WI38 (cell line): ENCODE measurements around the gene ZBTB16.

Experiments used
- H3K4me3 ChIP-seq: 2 replicates; pipeline ENCODE4 v1.5.1; 2011; ENCODE audit warnings: low read depth, mild to moderate bottlenecking, control low read depth, low read length
- TF ChIP-seq, protein P1 (sequence below): IDR thresholded peaks from 2 replicates; pipeline ENCODE4 v1.5.1; 2012; ENCODE audit warnings: low read depth, mild to moderate bottlenecking, control low read depth, low read length

ZBTB16 gene

GRCh38 chr11:114033066-114033465 lies 26.4 kb upstream of the ZBTB16 start:
- TF ChIP-seq, protein P1, sequence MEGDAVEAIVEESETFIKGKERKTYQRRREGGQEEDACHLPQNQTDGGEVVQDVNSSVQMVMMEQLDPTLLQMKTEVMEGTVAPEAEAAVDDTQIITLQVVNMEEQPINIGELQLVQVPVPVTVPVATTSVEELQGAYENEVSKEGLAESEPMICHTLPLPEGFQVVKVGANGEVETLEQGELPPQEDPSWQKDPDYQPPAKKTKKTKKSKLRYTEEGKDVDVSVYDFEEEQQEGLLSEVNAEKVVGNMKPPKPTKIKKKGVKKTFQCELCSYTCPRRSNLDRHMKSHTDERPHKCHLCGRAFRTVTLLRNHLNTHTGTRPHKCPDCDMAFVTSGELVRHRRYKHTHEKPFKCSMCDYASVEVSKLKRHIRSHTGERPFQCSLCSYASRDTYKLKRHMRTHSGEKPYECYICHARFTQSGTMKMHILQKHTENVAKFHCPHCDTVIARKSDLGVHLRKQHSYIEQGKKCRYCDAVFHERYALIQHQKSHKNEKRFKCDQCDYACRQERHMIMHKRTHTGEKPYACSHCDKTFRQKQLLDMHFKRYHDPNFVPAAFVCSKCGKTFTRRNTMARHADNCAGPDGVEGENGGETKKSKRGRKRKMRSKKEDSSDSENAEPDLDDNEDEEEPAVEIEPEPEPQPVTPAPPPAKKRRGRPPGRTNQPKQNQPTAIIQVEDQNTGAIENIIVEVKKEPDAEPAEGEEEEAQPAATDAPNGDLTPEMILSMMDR, result no peak
- H3K4me3 ChIP-seq, result no peak overlapping the region

- no peak overlapping the region for H3K4me3 ChIP-seq
- TF ChIP-seq, protein P1, result no peak
These were observed 25.9 kb upstream of the ZBTB16 start for GRCh38 chr11:114033572-114033971.

GRCh38 chr11:114034956-114035355 lies 24.6 kb upstream of the ZBTB16 start:
- H3K4me3 ChIP-seq, result no peak overlapping the region
- TF ChIP-seq, protein P1, result no peak

DNA sequence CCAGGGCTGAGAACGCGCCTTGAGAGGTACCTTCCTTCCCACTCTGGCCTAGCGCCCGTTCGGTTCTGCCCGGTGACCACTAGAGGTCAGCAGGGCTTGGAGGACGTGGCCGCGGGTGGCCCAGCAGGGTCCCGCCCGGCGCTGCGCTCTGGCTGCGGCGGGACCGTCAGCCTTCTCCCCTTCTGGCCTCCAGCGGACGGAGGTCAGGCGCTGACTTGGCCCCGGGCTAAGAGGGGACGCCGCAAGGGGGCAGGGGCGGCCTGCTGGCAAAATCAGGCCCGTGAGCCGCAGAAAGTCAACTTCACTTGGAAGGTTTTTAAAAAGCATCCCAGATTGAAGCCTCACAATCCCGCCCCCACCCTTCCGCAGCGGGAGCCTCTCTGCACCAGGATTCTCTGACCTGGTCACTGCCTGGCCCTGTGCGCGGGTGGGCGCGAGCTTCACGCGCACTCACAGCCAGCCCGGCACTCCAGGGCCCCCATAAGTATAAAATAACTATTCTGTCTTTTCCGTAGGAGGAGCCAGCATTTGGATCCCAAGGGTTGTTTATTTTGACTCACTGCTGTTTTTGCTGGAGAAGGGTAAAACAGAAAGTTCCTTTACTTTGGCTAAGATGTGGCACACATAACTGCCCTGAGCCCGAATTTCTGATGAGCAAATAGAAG lies 23.2 kb upstream of the ZBTB16 start:
- TF ChIP-seq, protein P1, result peak; percentile 60
- peak overlapping the region; percentile 53 for H3K4me3 ChIP-seq

DNA sequence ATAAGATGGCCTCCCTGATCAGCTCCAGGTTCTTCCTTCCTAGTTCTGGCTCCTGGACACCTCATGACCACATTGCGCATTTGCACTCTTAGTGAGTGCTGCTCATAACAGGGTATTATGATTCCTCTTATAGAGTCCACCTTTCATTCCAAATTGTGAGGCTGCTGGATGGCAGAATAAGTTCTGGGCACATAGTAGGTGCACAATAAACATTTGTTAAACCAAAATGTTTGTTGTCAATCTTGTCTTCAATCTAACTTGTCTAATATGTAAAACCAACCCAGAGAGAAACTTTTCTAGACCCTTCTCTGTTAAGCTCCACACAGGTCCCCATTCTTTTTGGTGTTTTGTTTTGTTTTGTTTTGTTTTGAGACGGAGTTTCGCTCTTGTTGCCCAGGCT lies 22.6 kb upstream of the ZBTB16 start:
- TF ChIP-seq, protein P1, result no peak
- no peak overlapping the region for H3K4me3 ChIP-seq

- TF ChIP-seq, protein P1, result no peak
These were observed 20.0 kb upstream of the ZBTB16 start for GRCh38 chr11:114039551-114039950.

GRCh38 chr11:114040706-114041211 lies 18.8 kb upstream of the ZBTB16 start:
- H3K4me3 ChIP-seq, result no peak overlapping the region
- TF ChIP-seq, protein P1, result no peak

More at GRCh38 chr11:114039551-114039950, 20.0 kb upstream of the ZBTB16 start:
- no peak overlapping the region for H3K4me3 ChIP-seq
